Hepatocyte (in vitro differentiated cells): Measurements from ENCODE around the gene TCEA3.

Source experiments
- EZH2 ChIP-seq: fragments of 200-600 bp; sonication (generic); IDR thresholded peaks from 2 replicates; pipeline ENCODE4 v1.6.1; 2016; ENCODE audit warnings: antibody characterized with exemption, mild to moderate bottlenecking, borderline replicate concordance
- EZH2phosphoT487 ChIP-seq: fragments of 200-600 bp; sonication (generic); IDR thresholded peaks from one replicate; pipeline ENCODE4 v1.6.1; 2018; ENCODE audit warnings: antibody characterized with exemption, mild to moderate bottlenecking, low read depth, moderate library complexity; ENCODE audit not compliant: unreplicated experiment, severe bottlenecking
- TF ChIP-seq, protein P1 (sequence below): fragments of 200-600 bp; sonication (generic); IDR thresholded peaks from 2 replicates; pipeline ENCODE4 v1.5.1; 2016; ENCODE audit warnings: antibody characterized with exemption, mild to moderate bottlenecking; ENCODE audit not compliant: poor library complexity

DNA sequence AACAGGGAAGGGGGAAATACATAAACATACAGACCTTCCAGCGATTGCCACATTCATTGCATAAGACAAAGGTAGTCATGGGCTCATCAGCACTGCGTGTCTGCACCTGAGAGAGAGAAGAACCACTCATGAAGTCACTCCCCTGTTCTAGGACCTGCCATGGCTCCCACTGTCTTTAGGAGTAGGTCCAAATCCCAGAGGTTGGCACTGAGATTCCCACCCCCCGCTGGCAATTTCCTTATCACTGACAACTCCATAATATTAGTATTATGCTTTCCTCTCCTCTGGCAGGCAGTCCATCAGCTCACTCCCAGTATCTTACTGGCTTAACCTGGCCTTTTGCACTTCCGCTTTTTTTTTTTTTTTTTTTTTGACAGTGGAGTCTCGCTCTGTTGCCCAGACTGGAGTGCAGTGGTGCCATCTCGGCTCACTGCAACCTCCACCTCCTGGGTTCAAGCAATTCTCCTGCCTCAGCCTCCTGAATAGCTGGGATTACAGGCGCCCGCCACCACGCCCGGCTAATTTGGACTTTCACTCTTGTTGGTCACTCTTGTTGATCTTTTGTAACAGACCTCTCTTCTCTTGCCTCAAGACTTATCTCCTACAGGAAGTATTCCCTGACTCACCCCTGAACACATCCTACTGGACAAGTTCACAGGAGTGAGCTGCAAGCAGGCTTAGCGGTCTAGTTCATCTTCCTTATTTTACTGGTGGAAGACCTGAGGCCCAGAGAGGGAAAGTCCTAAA, 40.1 kb downstream of the TCEA3 start:
- TF ChIP-seq, protein P1, sequence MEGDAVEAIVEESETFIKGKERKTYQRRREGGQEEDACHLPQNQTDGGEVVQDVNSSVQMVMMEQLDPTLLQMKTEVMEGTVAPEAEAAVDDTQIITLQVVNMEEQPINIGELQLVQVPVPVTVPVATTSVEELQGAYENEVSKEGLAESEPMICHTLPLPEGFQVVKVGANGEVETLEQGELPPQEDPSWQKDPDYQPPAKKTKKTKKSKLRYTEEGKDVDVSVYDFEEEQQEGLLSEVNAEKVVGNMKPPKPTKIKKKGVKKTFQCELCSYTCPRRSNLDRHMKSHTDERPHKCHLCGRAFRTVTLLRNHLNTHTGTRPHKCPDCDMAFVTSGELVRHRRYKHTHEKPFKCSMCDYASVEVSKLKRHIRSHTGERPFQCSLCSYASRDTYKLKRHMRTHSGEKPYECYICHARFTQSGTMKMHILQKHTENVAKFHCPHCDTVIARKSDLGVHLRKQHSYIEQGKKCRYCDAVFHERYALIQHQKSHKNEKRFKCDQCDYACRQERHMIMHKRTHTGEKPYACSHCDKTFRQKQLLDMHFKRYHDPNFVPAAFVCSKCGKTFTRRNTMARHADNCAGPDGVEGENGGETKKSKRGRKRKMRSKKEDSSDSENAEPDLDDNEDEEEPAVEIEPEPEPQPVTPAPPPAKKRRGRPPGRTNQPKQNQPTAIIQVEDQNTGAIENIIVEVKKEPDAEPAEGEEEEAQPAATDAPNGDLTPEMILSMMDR: no peak
- TF ChIP-seq EZH2 (no peak), EZH2phosphoT487 (no peak)
